ENCODE results near the gene ITGA5. TPM values are rescaled to one million over a fixed set of nuclear protein-coding genes. Genes with fewer than 3 reads are reported as not detected.

The ITGA5 gene
- polyA plus RNA-seq, 1 donor (not counting 4 experiments of a cell fraction or from before 2014, with no cell fraction given) = 47.9 TPM

DNA sequence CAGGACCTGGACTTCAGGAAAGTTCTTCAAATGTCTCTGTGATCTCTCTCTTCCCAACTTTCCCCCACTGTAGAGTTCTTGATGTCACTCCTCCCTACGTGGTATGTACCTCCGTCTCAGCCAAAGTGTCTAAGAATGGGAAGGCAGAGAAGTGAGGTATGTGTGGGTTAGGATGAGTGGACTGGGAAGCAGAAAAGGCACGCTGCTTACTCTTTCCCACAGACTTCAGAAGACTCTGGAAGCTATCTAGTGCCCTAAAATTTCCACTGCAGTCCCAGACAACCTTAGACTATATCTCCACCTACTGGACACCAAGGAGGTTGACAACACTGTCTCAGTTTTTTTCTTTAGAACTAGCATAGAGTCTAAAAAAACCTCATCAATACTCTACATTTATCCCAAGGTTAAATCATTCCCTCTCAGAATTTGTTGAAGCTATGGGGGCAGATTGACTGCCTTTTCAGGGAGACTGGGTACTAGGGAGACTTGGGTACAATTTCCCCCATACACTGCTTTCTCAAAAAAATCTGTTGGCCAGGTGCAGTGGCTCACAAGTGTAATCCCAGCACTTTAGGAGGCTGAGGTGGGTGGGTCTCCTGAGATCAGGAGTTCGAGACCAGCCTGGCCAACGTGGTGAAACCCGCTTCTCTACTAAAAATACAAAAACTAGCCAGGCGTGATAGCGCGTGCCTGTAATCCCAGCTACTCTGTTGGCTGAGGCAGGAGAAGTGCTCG lies 20.6 kb upstream of the ITGA5 start:
- Histone ChIP-seq H3K79me2 (ENCODE audit: control insufficient read depth, insufficient read depth, low read length) (no peaks in the 10 kb centered on the region), H3K4me3 (ENCODE audit: control insufficient read depth in 2 of 3, extremely low read depth in 1 of 3, insufficient read depth in 2 of 3, low read depth in 1 of 3, low read length in 3 of 3) (no peak overlapping the region), H3K9me1 (ENCODE audit: control insufficient read depth, extremely low read depth, insufficient read depth, low read length) (no peaks in the 10 kb centered on the region), H4K20me1 (ENCODE audit: control insufficient read depth, extremely low read depth, insufficient read depth, low read length) (no peaks in the 10 kb centered on the region), H2AFZ (ENCODE audit: control insufficient read depth, low read length) (peak overlapping the region; percentile 5), H3K27me3 (ENCODE audit: control insufficient read depth, extremely low read depth, insufficient read depth, low read length) (no peaks in the 10 kb centered on the region), H3K27ac (ENCODE audit: control insufficient read depth, insufficient read depth, low read length) (no peak overlapping the region), H3K9me3 (ENCODE audit: control insufficient read depth, low read depth, low read length) (no peaks in the 10 kb centered on the region), H3K9ac (ENCODE audit: control insufficient read depth, extremely low read depth, insufficient read depth, low read length) (no peak overlapping the region), H3K4me2 (ENCODE audit: control insufficient read depth, extremely low read depth, insufficient read depth, low read depth, low read length) (no peak overlapping the region), H3K36me3 (ENCODE audit: control insufficient read depth in 2 of 2, extremely low read depth in 1 of 2, insufficient read depth in 2 of 2, low read length in 2 of 2) (no peaks in the 10 kb centered on the region), H3K4me1 (ENCODE audit: control insufficient read depth, extremely low read depth, insufficient read depth, low read length) (peaks cover 22% of the 10 kb centered on the region)
- dilution Hi-C loops (cut with MboI; ENCODE audit: extremely low pct_ligation_motif_present, low sequenced_read_pairs) = no loop called here
- FAIRE-seq (peak; percentile 59), DNase-seq (ENCODE audit: low read depth, low spot score) (no peak)
- TF ChIP-seq EZH2 (IDR thresholded peaks at IDR 0.05; ENCODE audit: low read length) (no peak), CTCF (optimal IDR thresholded peaks at IDR 0.05 in 1 of 3, IDR thresholded peaks at IDR 0.05 in 1 of 3, conservative IDR thresholded peaks at IDR 0.05 in 1 of 3; ENCODE audit: extremely low read depth in 1 of 3, insufficient read depth in 2 of 3, low read length in 3 of 3) (peak; percentile 55 to 85 (median 61))

GRCh38 chr12:54439096-54439495 lies 20.0 kb upstream of the ITGA5 start:
- dilution Hi-C loops (cut with MboI; ENCODE audit: extremely low pct_ligation_motif_present, low sequenced_read_pairs) = no loop called here
- no peak overlapping the region for H3K4me3 ChIP-seq (ENCODE audit: control insufficient read depth in 2 of 3, extremely low read depth in 1 of 3, insufficient read depth in 2 of 3, low read depth in 1 of 3, low read length in 3 of 3)
- no peaks in the 10 kb centered on the region for H3K27me3 ChIP-seq (ENCODE audit: control insufficient read depth, extremely low read depth, insufficient read depth, low read length)
- H3K9ac ChIP-seq (ENCODE audit: control insufficient read depth, extremely low read depth, insufficient read depth, low read length) = no peak overlapping the region
- H4K20me1 ChIP-seq (ENCODE audit: control insufficient read depth, extremely low read depth, insufficient read depth, low read length) = no peaks in the 10 kb centered on the region
- H2AFZ ChIP-seq (ENCODE audit: control insufficient read depth, low read length) = no peak overlapping the region
- H3K9me1 ChIP-seq (ENCODE audit: control insufficient read depth, extremely low read depth, insufficient read depth, low read length) = no peaks in the 10 kb centered on the region
- no peaks in the 10 kb centered on the region for H3K9me3 ChIP-seq (ENCODE audit: control insufficient read depth, low read depth, low read length)
- no peak overlapping the region for H3K4me2 ChIP-seq (ENCODE audit: control insufficient read depth, extremely low read depth, insufficient read depth, low read depth, low read length)
- no peaks in the 10 kb centered on the region for H3K79me2 ChIP-seq (ENCODE audit: control insufficient read depth, insufficient read depth, low read length)
- FAIRE-seq (no peak), DNase-seq (ENCODE audit: low read depth, low spot score) (no peak)
- no peaks in the 10 kb centered on the region for H3K36me3 ChIP-seq (ENCODE audit: control insufficient read depth in 2 of 2, extremely low read depth in 1 of 2, insufficient read depth in 2 of 2, low read length in 2 of 2)
- no peak for TF ChIP-seq EZH2 (IDR thresholded peaks at IDR 0.05; ENCODE audit: low read length)
- TF ChIP-seq CTCF (optimal IDR thresholded peaks at IDR 0.05 in 1 of 3, IDR thresholded peaks at IDR 0.05 in 1 of 3, conservative IDR thresholded peaks at IDR 0.05 in 1 of 3; ENCODE audit: extremely low read depth in 1 of 3, insufficient read depth in 2 of 3, low read length in 3 of 3) = no peak
- H3K27ac ChIP-seq (ENCODE audit: control insufficient read depth, insufficient read depth, low read length) = no peak overlapping the region
- H3K4me1 ChIP-seq (ENCODE audit: control insufficient read depth, extremely low read depth, insufficient read depth, low read length) = peaks cover 22% of the 10 kb centered on the region
